ENCODE results near the gene RPL27. TPM values are rescaled to one million over a fixed set of nuclear protein-coding genes. Genes with fewer than 3 reads are reported as not detected.
A peak's percentile ranks its signal among the peaks of the same experiment; 100 is the strongest.

The RPL27 gene
- total RNA-seq, 1 donor from 2014 or later = 1,478 TPM

GRCh38 chr17:42980274-42980765 lies 17.9 kb upstream of the RPL27 start, which contains the start of gene RUNDC1:
Gene RUNDC1, plus strand, starts transcription at chr17:42980565. Its CDS starts 12 bp downstream, at chr17:42980577.
- Histone ChIP-seq H3K27me3 (ENCODE audit: control insufficient read depth, insufficient read depth, low read length) (no peaks in the 10 kb centered on the region), H3K36me3 (ENCODE audit: control insufficient read depth, insufficient read depth, low read length) (peaks cover 2% of the 10 kb centered on the region), H3K4me3 (ENCODE audit: low read depth, low read length) (peak within 1 kb of the TSS; percentile 93)
- DNase-seq (ENCODE audit: low read depth) = no peak
- TF ChIP-seq CTCF (IDR thresholded peaks at IDR 0.05; ENCODE audit: insufficient read depth, low read length, poor library complexity, severe bottlenecking) = no peak

GRCh38 chr17:42980766-42981397 lies 17.3 kb upstream of the RPL27 start:
- DNase-seq (ENCODE audit: low read depth) = no peak
- TF ChIP-seq CTCF (IDR thresholded peaks at IDR 0.05; ENCODE audit: insufficient read depth, low read length, poor library complexity, severe bottlenecking) = peak; percentile 16
- Histone ChIP-seq H3K27me3 (ENCODE audit: control insufficient read depth, insufficient read depth, low read length) (no peaks in the 10 kb centered on the region), H3K4me3 (ENCODE audit: low read depth, low read length) (peak overlapping the region; percentile 93), H3K36me3 (ENCODE audit: control insufficient read depth, insufficient read depth, low read length) (peaks cover 2% of the 10 kb centered on the region)

- no peak for DNase-seq (ENCODE audit: low read depth)
- no peak for TF ChIP-seq CTCF (IDR thresholded peaks at IDR 0.05; ENCODE audit: insufficient read depth, low read length, poor library complexity, severe bottlenecking)
- Histone ChIP-seq H3K36me3 (ENCODE audit: control insufficient read depth, insufficient read depth, low read length) (peaks cover 2% of the 10 kb centered on the region), H3K4me3 (ENCODE audit: low read depth, low read length) (no peak overlapping the region), H3K27me3 (ENCODE audit: control insufficient read depth, insufficient read depth, low read length) (no peaks in the 10 kb centered on the region)
These were observed 16.0 kb upstream of the RPL27 start for GRCh38 chr17:42982266-42982665.

- no peak for TF ChIP-seq CTCF (IDR thresholded peaks at IDR 0.05; ENCODE audit: insufficient read depth, low read length, poor library complexity, severe bottlenecking)
- peaks cover 2% of the 10 kb centered on the region for H3K36me3 ChIP-seq (ENCODE audit: control insufficient read depth, insufficient read depth, low read length)
- no peak for DNase-seq (ENCODE audit: low read depth)
These were observed 13.0 kb upstream of the RPL27 start for GRCh38 chr17:42985225-42985624.

GRCh38 chr17:42989141-42989540 lies 9.1 kb upstream of the RPL27 start:
- no peak for DNase-seq (ENCODE audit: low read depth)
- no peaks in the 10 kb centered on the region for H3K27me3 ChIP-seq (ENCODE audit: control insufficient read depth, insufficient read depth, low read length)
- no peak overlapping the region for H3K4me3 ChIP-seq (ENCODE audit: low read depth, low read length)
- H3K36me3 ChIP-seq (ENCODE audit: control insufficient read depth, insufficient read depth, low read length) = peaks cover 5% of the 10 kb centered on the region
- no peak for TF ChIP-seq CTCF (IDR thresholded peaks at IDR 0.05; ENCODE audit: insufficient read depth, low read length, poor library complexity, severe bottlenecking)

More at GRCh38 chr17:42985225-42985624, 13.0 kb upstream of the RPL27 start:
- Histone ChIP-seq H3K27me3 (ENCODE audit: control insufficient read depth, insufficient read depth, low read length) (no peaks in the 10 kb centered on the region), H3K4me3 (ENCODE audit: low read depth, low read length) (no peak overlapping the region)

Data from kidney epithelial cell (primary cell).